Measurements from ENCODE around the gene LAMC3. TPM values are rescaled to one million over a fixed set of nuclear protein-coding genes. Genes with fewer than 3 reads are reported as not detected.

LAMC3 gene
- total RNA-seq, 1 experiment from 2014 or later: not detected

DNA sequence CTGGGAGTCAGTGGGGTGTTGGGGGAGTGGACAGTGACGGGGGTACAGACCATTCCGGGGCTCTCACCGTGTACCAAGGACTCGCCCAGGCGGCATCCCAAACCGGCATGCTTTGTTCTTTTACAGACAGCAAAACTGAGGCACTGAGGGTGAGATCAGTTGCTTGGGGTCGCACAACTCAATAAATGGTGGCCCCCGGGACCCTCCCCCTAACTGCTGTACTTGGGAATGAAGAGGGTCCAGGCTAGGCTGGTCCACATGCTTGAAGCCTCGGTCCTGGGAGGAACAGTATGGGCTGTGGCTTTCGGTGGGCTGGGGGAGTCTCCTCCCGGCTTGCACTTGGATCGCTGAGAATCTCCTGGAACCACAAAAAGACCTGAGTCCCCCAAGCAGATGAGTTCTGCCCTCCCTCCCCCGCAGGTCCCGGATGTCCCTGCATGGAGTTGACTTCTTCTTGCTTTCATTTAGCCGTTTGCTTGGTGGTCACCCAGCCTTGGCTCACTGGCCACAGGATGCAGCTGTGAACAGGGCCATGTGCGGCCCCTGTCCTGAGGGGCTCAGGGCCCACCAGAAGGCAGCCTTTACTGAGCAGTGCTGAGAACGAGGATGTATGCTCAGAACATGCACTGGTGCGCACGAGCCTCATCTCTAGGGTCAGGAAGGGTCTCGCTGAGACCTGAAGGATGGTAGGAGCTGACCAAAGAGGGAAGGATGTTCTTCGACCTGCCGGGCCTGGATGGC is 4.2 kb downstream of the LAMC3 start:
- Mint-ChIP-seq H3K4me3 (ENCODE audit: unreplicated experiment) (no peak overlapping the region), H3K27ac (ENCODE audit: low read depth, unreplicated experiment) (no peak overlapping the region), H3K36me3 (ENCODE audit: insufficient read depth, unreplicated experiment) (no peaks in the 10 kb centered on the region), H3K27me3 (ENCODE audit: insufficient read depth, unreplicated experiment) (peaks cover 19% of the 10 kb centered on the region), H3K4me1 (ENCODE audit: insufficient read depth, unreplicated experiment) (no peaks in the 10 kb centered on the region), H3K9me3 (ENCODE audit: unreplicated experiment) (no peaks in the 10 kb centered on the region)
- ChIA-PET POLR2A (no interaction called here), CTCF (interaction anchor here (0.6 to 1.0 kb wide), 2 partner anchors 14 to 33 kb away, joined by 3 to 4 read pairs; no protein-coding TSS in a partner anchor)
- TF ChIP-seq, protein P1, sequence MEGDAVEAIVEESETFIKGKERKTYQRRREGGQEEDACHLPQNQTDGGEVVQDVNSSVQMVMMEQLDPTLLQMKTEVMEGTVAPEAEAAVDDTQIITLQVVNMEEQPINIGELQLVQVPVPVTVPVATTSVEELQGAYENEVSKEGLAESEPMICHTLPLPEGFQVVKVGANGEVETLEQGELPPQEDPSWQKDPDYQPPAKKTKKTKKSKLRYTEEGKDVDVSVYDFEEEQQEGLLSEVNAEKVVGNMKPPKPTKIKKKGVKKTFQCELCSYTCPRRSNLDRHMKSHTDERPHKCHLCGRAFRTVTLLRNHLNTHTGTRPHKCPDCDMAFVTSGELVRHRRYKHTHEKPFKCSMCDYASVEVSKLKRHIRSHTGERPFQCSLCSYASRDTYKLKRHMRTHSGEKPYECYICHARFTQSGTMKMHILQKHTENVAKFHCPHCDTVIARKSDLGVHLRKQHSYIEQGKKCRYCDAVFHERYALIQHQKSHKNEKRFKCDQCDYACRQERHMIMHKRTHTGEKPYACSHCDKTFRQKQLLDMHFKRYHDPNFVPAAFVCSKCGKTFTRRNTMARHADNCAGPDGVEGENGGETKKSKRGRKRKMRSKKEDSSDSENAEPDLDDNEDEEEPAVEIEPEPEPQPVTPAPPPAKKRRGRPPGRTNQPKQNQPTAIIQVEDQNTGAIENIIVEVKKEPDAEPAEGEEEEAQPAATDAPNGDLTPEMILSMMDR (IDR thresholded peaks at IDR 0.05; ENCODE audit: unreplicated experiment): no peak
- intact Hi-C loops (cut with micrococcal nuclease): no loop called here
- BruUV-seq (replicated peaks): no TSS peak
- no peak for DNase-seq (ENCODE audit: unreplicated experiment)

DNA sequence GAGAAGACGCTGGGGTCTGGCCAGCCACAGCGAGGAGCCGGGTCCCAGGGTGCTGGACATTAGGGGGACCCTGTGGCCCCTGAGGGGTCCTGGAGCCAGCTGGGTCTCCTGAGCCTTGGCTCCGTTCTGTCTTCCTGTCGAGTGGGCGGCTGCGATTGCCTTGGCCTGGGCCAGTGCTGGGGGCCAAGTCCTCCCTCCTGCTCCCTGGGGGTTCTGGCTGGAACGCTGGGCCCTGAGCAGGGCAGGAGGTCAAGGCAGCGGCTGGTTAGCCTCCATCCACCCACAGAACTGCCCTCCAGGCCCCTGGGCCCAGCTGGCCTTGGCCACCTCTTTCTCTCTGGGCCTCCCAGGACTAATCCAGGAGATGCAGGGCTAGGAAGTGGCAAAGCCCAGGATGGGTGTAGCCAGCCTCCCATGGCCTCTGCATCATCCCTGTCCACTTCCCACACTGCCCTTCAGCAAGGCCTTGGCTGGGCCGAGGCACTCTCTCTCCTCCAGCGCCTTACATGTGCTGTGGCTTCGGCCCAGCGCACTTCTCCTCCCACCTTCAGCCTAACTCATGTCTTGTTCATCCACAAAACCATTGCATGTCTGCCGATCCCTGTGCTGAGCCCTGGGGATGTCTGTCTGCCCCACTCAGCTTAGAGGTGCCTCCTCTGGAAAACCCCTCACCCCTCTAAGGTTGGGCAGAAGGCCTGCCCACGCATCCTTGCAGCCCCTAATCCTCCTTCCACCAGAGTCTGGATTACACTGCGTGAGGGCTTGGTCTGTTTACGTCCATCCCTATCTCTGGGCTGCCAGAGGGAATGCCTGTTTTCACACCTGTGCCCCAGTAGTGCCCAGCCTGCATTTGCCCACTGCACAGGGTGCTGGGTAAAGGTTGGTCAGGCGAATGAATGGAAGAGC is 5.0 kb downstream of the LAMC3 start:
- Mint-ChIP-seq H3K36me3 (ENCODE audit: insufficient read depth, unreplicated experiment) (no peaks in the 10 kb centered on the region), H3K27me3 (ENCODE audit: insufficient read depth, unreplicated experiment) (peaks cover 28% of the 10 kb centered on the region), H3K27ac (ENCODE audit: low read depth, unreplicated experiment) (no peak overlapping the region), H3K4me1 (ENCODE audit: insufficient read depth, unreplicated experiment) (no peaks in the 10 kb centered on the region), H3K9me3 (ENCODE audit: unreplicated experiment) (no peaks in the 10 kb centered on the region), H3K4me3 (ENCODE audit: unreplicated experiment) (no peak overlapping the region)
- no TSS peak for BruUV-seq (replicated peaks)
- intact Hi-C loops (cut with micrococcal nuclease): no loop called here
- ChIA-PET POLR2A (no interaction called here), CTCF (interaction anchor here (0.6 kb wide), 1 partner anchor 14 kb away, joined by 3 read pairs; no protein-coding TSS in a partner anchor)
- no peak for DNase-seq (ENCODE audit: unreplicated experiment)
- TF ChIP-seq, protein P1 (IDR thresholded peaks at IDR 0.05; ENCODE audit: unreplicated experiment): no peak

DNA sequence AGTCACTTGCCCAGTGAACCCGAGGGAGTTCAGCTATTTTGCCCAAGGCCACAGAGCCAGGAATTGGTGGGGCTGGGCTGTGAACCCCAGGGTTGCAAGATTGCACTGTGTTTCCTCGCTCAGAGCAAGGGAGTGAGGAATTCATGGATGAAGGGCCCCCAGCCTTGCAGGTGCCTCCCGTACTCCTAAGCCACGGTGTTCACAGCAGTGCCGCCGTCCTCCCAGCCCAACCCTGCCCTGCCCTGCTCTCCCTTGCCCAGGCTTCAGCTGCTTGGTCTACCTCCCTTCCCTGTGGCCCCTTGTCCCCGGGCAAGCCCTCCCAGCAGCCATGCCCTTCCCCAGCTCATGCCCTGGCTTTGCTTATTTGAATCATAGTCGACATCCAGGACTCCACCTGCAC is 6.1 kb downstream of the LAMC3 start:
- Mint-ChIP-seq H3K27me3 (ENCODE audit: insufficient read depth, unreplicated experiment) (peaks cover 32% of the 10 kb centered on the region), H3K27ac (ENCODE audit: low read depth, unreplicated experiment) (no peak overlapping the region), H3K9me3 (ENCODE audit: unreplicated experiment) (peaks cover under 1% of the 10 kb centered on the region), H3K4me1 (ENCODE audit: insufficient read depth, unreplicated experiment) (no peaks in the 10 kb centered on the region), H3K36me3 (ENCODE audit: insufficient read depth, unreplicated experiment) (no peaks in the 10 kb centered on the region), H3K4me3 (ENCODE audit: unreplicated experiment) (no peak overlapping the region)
- TF ChIP-seq, protein P1 (IDR thresholded peaks at IDR 0.05; ENCODE audit: unreplicated experiment): no peak
- POLR2A ChIA-PET: no interaction called here
- DNase-seq (ENCODE audit: unreplicated experiment): no peak
- CTCF ChIA-PET: no interaction called here
- intact Hi-C loops (cut with micrococcal nuclease): no loop called here
- no TSS peak for BruUV-seq (replicated peaks)

DNA sequence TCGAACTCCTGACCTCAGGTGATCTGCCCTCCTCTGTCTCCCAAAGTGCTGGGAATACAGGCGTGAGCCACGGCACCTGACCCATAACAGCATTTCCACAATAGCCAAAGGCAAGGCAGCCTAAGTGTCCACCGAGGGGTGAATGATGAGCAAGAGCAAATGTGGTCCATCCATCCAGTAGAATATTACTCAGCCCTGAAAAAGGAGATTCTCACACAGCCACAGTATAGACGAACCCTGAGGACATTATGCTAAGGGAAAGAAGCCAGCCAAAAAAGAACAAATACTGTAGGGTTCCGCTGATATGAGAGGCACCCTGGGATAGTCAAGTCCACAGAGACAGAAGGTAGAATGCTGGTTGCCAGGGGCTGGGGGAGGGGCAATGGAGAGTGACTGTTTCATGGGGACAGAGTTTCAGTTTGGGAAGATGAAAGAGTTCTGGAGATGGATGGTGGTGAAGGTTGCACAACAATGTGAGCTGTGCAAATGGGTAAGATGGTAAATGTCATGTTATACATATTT is 7.0 kb downstream of the LAMC3 start:
- intact Hi-C loops (cut with micrococcal nuclease): no loop called here
- Mint-ChIP-seq H3K27me3 (ENCODE audit: insufficient read depth, unreplicated experiment) (peaks cover 41% of the 10 kb centered on the region), H3K4me1 (ENCODE audit: insufficient read depth, unreplicated experiment) (no peaks in the 10 kb centered on the region), H3K27ac (ENCODE audit: low read depth, unreplicated experiment) (no peak overlapping the region), H3K9me3 (ENCODE audit: unreplicated experiment) (peaks cover 8% of the 10 kb centered on the region), H3K36me3 (ENCODE audit: insufficient read depth, unreplicated experiment) (no peaks in the 10 kb centered on the region), H3K4me3 (ENCODE audit: unreplicated experiment) (no peak overlapping the region)
- ChIA-PET POLR2A (interaction anchor here (0.7 to 0.8 kb wide), 2 partner anchors 9 to 18 kb away, joined by 5 to 6 read pairs; no protein-coding TSS in a partner anchor), CTCF (interaction anchor here (1.4 kb wide), 1 partner anchor 149 kb away, joined by 4 read pairs; no protein-coding TSS in a partner anchor)
- TF ChIP-seq, protein P1 (IDR thresholded peaks at IDR 0.05; ENCODE audit: unreplicated experiment): no peak
- no TSS peak for BruUV-seq (replicated peaks)
- no peak for DNase-seq (ENCODE audit: unreplicated experiment)

All from MCF 10A (cell line).